ENCODE data around the gene MAN2A1.

DNA sequence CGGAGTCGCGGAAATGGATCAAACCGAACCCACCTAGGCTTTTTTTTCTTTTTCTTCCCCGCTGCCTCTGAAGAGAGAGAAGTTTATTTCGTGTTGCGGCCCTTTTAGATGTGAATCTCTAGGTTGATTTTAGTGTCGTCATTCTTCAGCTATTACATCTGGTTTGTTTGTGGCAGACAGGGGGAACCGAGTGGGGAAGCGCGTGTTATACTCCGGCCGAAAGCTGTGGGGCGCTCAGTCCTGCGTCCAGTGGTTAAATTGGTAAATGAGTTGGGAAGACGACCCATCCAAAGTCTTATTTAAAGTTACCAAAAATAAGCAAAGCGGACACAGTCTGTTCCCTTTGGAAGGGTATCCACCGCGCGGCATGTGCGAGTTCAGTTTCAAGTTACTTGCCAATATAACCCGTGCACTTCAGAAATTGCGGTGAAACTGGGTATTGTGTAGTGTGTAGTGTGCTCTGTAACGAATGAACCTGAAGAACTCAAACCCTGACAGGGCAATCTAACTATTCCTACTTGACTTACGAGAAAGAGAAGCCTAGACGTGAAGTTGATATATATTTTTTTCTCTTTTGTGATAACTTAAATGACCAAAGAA, 1.3 kb downstream of the MAN2A1 start:
- TF ChIP-seq, protein P1, sequence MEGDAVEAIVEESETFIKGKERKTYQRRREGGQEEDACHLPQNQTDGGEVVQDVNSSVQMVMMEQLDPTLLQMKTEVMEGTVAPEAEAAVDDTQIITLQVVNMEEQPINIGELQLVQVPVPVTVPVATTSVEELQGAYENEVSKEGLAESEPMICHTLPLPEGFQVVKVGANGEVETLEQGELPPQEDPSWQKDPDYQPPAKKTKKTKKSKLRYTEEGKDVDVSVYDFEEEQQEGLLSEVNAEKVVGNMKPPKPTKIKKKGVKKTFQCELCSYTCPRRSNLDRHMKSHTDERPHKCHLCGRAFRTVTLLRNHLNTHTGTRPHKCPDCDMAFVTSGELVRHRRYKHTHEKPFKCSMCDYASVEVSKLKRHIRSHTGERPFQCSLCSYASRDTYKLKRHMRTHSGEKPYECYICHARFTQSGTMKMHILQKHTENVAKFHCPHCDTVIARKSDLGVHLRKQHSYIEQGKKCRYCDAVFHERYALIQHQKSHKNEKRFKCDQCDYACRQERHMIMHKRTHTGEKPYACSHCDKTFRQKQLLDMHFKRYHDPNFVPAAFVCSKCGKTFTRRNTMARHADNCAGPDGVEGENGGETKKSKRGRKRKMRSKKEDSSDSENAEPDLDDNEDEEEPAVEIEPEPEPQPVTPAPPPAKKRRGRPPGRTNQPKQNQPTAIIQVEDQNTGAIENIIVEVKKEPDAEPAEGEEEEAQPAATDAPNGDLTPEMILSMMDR (IDR thresholded peaks at IDR 0.05) = peak; percentile 87
- TF ChIP-seq, protein P2, sequence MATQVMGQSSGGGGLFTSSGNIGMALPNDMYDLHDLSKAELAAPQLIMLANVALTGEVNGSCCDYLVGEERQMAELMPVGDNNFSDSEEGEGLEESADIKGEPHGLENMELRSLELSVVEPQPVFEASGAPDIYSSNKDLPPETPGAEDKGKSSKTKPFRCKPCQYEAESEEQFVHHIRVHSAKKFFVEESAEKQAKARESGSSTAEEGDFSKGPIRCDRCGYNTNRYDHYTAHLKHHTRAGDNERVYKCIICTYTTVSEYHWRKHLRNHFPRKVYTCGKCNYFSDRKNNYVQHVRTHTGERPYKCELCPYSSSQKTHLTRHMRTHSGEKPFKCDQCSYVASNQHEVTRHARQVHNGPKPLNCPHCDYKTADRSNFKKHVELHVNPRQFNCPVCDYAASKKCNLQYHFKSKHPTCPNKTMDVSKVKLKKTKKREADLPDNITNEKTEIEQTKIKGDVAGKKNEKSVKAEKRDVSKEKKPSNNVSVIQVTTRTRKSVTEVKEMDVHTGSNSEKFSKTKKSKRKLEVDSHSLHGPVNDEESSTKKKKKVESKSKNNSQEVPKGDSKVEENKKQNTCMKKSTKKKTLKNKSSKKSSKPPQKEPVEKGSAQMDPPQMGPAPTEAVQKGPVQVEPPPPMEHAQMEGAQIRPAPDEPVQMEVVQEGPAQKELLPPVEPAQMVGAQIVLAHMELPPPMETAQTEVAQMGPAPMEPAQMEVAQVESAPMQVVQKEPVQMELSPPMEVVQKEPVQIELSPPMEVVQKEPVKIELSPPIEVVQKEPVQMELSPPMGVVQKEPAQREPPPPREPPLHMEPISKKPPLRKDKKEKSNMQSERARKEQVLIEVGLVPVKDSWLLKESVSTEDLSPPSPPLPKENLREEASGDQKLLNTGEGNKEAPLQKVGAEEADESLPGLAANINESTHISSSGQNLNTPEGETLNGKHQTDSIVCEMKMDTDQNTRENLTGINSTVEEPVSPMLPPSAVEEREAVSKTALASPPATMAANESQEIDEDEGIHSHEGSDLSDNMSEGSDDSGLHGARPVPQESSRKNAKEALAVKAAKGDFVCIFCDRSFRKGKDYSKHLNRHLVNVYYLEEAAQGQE (IDR thresholded peaks at IDR 0.05; ENCODE audit: insufficient read depth in 1 of 2, low read depth in 2 of 2, low read length in 1 of 2) = no peak
- TF ChIP-seq SIN3A (IDR thresholded peaks at IDR 0.05; ENCODE audit: borderline replicate concordance, insufficient read depth, low read depth, low read length) = no peak

Data from Panc1 (cell line).